ENCODE results near the gene PYGO1. TPM values are rescaled to one million over a fixed set of nuclear protein-coding genes. Genes with fewer than 3 reads are reported as not detected.
A peak's percentile ranks its signal among the peaks of the same experiment; 100 is the strongest.

Gene PYGO1
- total RNA-seq, 3 donors from 2014 or later (not counting 1 experiment from before 2014, with no cell fraction given): 0.16 TPM; not detected in 2

- DNase-seq (no peak), ATAC-seq (no peak)
- no peaks in the 10 kb centered on the region for H3K9me3 Mint-ChIP-seq
- WGBS (ENCODE audit: insufficient coverage): 82% methylated on average over 5 of the region's 5 CpGs
- no peak for TF ChIP-seq CTCF (IDR thresholded peaks at IDR 0.05)
- Histone ChIP-seq H3K9me3 (ENCODE audit: control insufficient read depth, insufficient read depth, low read length) (no peaks in the 10 kb centered on the region), H3K27ac (ENCODE audit: low read length) (no peak overlapping the region), H3K36me3 (ENCODE audit: control insufficient read depth, insufficient read depth, low read length) (no peaks in the 10 kb centered on the region), H3K4me1 (ENCODE audit: control insufficient read depth, insufficient read depth, low read length) (no peaks in the 10 kb centered on the region), H3K27me3 (ENCODE audit: control insufficient read depth, insufficient read depth, low read length) (no peaks in the 10 kb centered on the region), H3K4me3 (ENCODE audit: low read length) (no peak overlapping the region)
- H3K36me3 Mint-ChIP-seq: no peaks in the 10 kb centered on the region
- no peak overlapping the region for H3K27ac Mint-ChIP-seq
- no peak overlapping the region for H3K4me3 Mint-ChIP-seq
- peaks cover 10 to 38% of the 10 kb centered on the region in 2 donors for H3K27me3 Mint-ChIP-seq (ENCODE audit: low read depth in 2 of 2)
- intact Hi-C loops (cut with micrococcal nuclease): no loop called here
- no peaks in the 10 kb centered on the region for H3K4me1 Mint-ChIP-seq
These were observed 41.4 kb downstream of the PYGO1 start for GRCh38 chr15:55546718-55547117.

- Histone ChIP-seq H3K36me3 (ENCODE audit: control insufficient read depth, insufficient read depth, low read length) (no peaks in the 10 kb centered on the region), H3K4me1 (ENCODE audit: control insufficient read depth, insufficient read depth, low read length) (peaks cover 8% of the 10 kb centered on the region), H3K9me3 (ENCODE audit: control insufficient read depth, insufficient read depth, low read length) (no peaks in the 10 kb centered on the region), H3K27ac (ENCODE audit: low read length) (no peak overlapping the region), H3K4me3 (ENCODE audit: low read length) (no peak overlapping the region), H3K27me3 (ENCODE audit: control insufficient read depth, insufficient read depth, low read length) (no peaks in the 10 kb centered on the region)
- H3K4me1 Mint-ChIP-seq: peaks cover 5 to 7% of the 10 kb centered on the region in 2 donors
- H3K36me3 Mint-ChIP-seq: no peaks in the 10 kb centered on the region
- 65% methylated on average over 6 of the region's 6 CpGs for WGBS (ENCODE audit: insufficient coverage)
- no peak overlapping the region for H3K27ac Mint-ChIP-seq
- DNase-seq (peak in 1 of 2 donors; percentile 35), ATAC-seq (peak; percentile 71 to 85 (median 82))
- TF ChIP-seq CTCF (IDR thresholded peaks at IDR 0.05): no peak
- H3K27me3 Mint-ChIP-seq (ENCODE audit: low read depth in 2 of 2): peaks cover 0 to 9% of the 10 kb centered on the region in 2 donors
- H3K4me3 Mint-ChIP-seq: no peak overlapping the region
- intact Hi-C loops (cut with micrococcal nuclease): no loop called here
- H3K9me3 Mint-ChIP-seq: no peaks in the 10 kb centered on the region
These were observed 52.7 kb downstream of the PYGO1 start for GRCh38 chr15:55535436-55535835.

- ATAC-seq (no peak), DNase-seq (no peak)
- no peaks in the 10 kb centered on the region for H3K27me3 ChIP-seq (ENCODE audit: control insufficient read depth, insufficient read depth, low read length)
- no peaks in the 10 kb centered on the region for H3K36me3 ChIP-seq (ENCODE audit: control insufficient read depth, insufficient read depth, low read length)
- intact Hi-C loops (cut with micrococcal nuclease): no loop called here
- Mint-ChIP-seq H3K27me3 (ENCODE audit: low read depth in 2 of 2) (no peaks in the 10 kb centered on the region), H3K27ac (no peak overlapping the region), H3K4me3 (no peak overlapping the region), H3K36me3 (no peaks in the 10 kb centered on the region), H3K4me1 (peaks cover 5 to 7% of the 10 kb centered on the region in 2 donors), H3K9me3 (no peaks in the 10 kb centered on the region)
- H3K27ac ChIP-seq (ENCODE audit: low read length): no peak overlapping the region
- no peaks in the 10 kb centered on the region for H3K9me3 ChIP-seq (ENCODE audit: control insufficient read depth, insufficient read depth, low read length)
- no peak for TF ChIP-seq CTCF (IDR thresholded peaks at IDR 0.05)
- peaks cover 8% of the 10 kb centered on the region for H3K4me1 ChIP-seq (ENCODE audit: control insufficient read depth, insufficient read depth, low read length)
- H3K4me3 ChIP-seq (ENCODE audit: low read length): no peak overlapping the region
These were observed 55.2 kb downstream of the PYGO1 start for GRCh38 chr15:55532944-55533343.

GRCh38 chr15:55530861-55531313 lies 57.3 kb downstream of the PYGO1 start:
- Mint-ChIP-seq H3K4me1 (peaks cover 0 to 5% of the 10 kb centered on the region in 2 donors), H3K36me3 (no peaks in the 10 kb centered on the region), H3K27ac (no peak overlapping the region), H3K27me3 (ENCODE audit: low read depth in 2 of 2) (no peaks in the 10 kb centered on the region), H3K4me3 (no peak overlapping the region), H3K9me3 (no peaks in the 10 kb centered on the region)
- Histone ChIP-seq H3K4me1 (ENCODE audit: control insufficient read depth, insufficient read depth, low read length) (peaks cover 12% of the 10 kb centered on the region), H3K36me3 (ENCODE audit: control insufficient read depth, insufficient read depth, low read length) (no peaks in the 10 kb centered on the region), H3K4me3 (ENCODE audit: low read length) (no peak overlapping the region), H3K27me3 (ENCODE audit: control insufficient read depth, insufficient read depth, low read length) (no peaks in the 10 kb centered on the region), H3K27ac (ENCODE audit: low read length) (no peak overlapping the region), H3K9me3 (ENCODE audit: control insufficient read depth, insufficient read depth, low read length) (no peaks in the 10 kb centered on the region)
- ATAC-seq: no peak
- DNase-seq: no peak
- WGBS (ENCODE audit: insufficient coverage): 64% methylated on average over 4 of the region's 4 CpGs
- intact Hi-C loops (cut with micrococcal nuclease): no loop called here
- TF ChIP-seq CTCF (IDR thresholded peaks at IDR 0.05): no peak
